Mesendoderm (in vitro differentiated cells): ENCODE measurements around the gene NBEAL1.

Experiments used
- DNase-seq: peaks from one replicate; pipeline ENCODE4 v3.0.0; 2013
- H2AK5ac ChIP-seq: 2 replicates; pipeline ENCODE4 v1.6.1; 2013; ENCODE audit warnings: low read length, inconsistent platforms
- H2BK120ac ChIP-seq: 2 replicates; pipeline ENCODE4 v1.6.1; 2013; ENCODE audit warnings: low read depth, mild to moderate bottlenecking, low read length, moderate library complexity, mixed read lengths
- H2BK15ac ChIP-seq: replicated peaks from 2 replicates; pipeline ENCODE4 v1.6.1; 2013; ENCODE audit warnings: low read depth, mild to moderate bottlenecking, moderate library complexity
- H2BK5ac ChIP-seq: 2 replicates; pipeline ENCODE4 v1.6.1; 2013; ENCODE audit warnings: low read length, inconsistent platforms
- H3K18ac ChIP-seq: 2 replicates; pipeline ENCODE4 v1.6.1; 2013; ENCODE audit warnings: mild to moderate bottlenecking, low read length, mixed read lengths
- H3K23ac ChIP-seq: one replicate; pipeline ENCODE4 v1.6.1; 2013; ENCODE audit warnings: low read length
- H3K27ac ChIP-seq: 2 replicates; pipeline ENCODE4 v1.5.1; 2013; ENCODE audit warnings: low read depth, mild to moderate bottlenecking, inconsistent platforms, low read length, moderate library complexity
- H3K27me3 ChIP-seq: 2 replicates; pipeline ENCODE4 v1.6.1; 2013; ENCODE audit warnings: low read length, control low read depth, mild to moderate bottlenecking, inconsistent platforms; ENCODE audit not compliant: insufficient read depth, poor library complexity
- H3K36me3 ChIP-seq: 2 replicates; pipeline ENCODE4 v1.6.1; 2013; ENCODE audit warnings: low read length, inconsistent platforms; ENCODE audit not compliant: control insufficient read depth, insufficient read depth
- H3K4ac ChIP-seq: one replicate; pipeline ENCODE4 v1.6.1; 2013; ENCODE audit warnings: low read depth, mild to moderate bottlenecking, low read length, moderate library complexity
- H3K4me1 ChIP-seq: 2 replicates; pipeline ENCODE4 v1.6.1; 2013; ENCODE audit warnings: low read depth, low read length, inconsistent platforms; ENCODE audit not compliant: control insufficient read depth
- H3K4me2 ChIP-seq: 2 replicates; pipeline ENCODE4 v1.6.1; 2013; ENCODE audit warnings: low read length
- H3K4me3 ChIP-seq: 2 replicates; pipeline ENCODE4 v1.5.1; 2013; ENCODE audit warnings: mild to moderate bottlenecking, low read length
- H3K56ac ChIP-seq: one replicate; pipeline ENCODE4 v1.6.1; 2013; ENCODE audit warnings: low read length
- H3K79me1 ChIP-seq: 2 replicates; pipeline ENCODE4 v1.6.1; 2013; ENCODE audit warnings: low read length, inconsistent platforms
- H3K79me2 ChIP-seq: 2 replicates; pipeline ENCODE4 v1.6.1; 2013; ENCODE audit warnings: mild to moderate bottlenecking, low read length; ENCODE audit not compliant: control insufficient read depth, insufficient read depth
- H3K9ac ChIP-seq: 2 replicates; pipeline ENCODE4 v1.6.1; 2013; ENCODE audit warnings: low read length, inconsistent platforms
- H4K5ac ChIP-seq: one replicate; pipeline ENCODE4 v1.6.1; 2013; ENCODE audit warnings: low read length
- H4K8ac ChIP-seq: one replicate; pipeline ENCODE4 v1.6.1; 2013; ENCODE audit warnings: low read depth, mild to moderate bottlenecking, control low read depth, low read length, moderate library complexity
- WGBS: extraction: QIAGEN DNeasy Blood & Tissue Kit; methylation state at CpG from one replicate; pipeline ENCODE4 v1.1.7; 2013; ENCODE audit warnings: low lambda C conversion rate, missing lambda C conversion rate; ENCODE audit not compliant: insufficient coverage; ENCODE audit errors: extremely low coverage; 5-methylcytosine and 5-hydroxymethylcytosine counted together

NBEAL1 gene

DNA sequence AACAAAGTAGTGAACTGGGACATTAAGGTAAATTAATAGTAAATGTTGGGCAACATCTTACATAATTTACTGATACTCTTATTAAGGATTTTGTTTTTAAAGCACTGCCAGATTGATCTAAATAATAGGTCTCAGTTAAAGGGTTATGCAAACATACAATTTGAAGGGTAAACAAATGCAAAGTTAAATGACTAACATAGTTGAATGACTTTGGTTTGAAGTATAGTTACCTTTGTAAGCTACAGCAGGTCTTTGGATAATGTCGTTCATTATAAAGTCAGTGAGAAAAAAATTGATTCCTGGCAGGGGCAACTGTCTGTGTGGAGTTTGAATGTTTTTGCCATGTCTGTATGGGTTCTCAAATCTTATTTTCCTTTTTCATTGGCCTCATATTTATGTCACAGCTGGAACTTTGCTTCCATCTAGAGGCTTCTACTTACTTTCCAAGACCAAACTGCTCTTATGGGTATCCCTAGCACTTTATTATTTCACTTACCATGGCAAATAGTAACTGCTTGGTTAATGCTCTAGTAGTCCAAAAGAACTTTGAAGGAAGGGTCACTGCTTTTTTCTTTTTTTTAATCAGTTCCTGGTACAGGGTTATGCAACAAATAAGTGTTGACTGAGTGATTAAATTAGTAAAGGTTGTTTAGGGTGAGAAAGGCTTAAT, 107.8 kb downstream of the NBEAL1 start:
- no peak overlapping the region for H3K56ac ChIP-seq
- H2BK120ac ChIP-seq = no peak overlapping the region
- no peak overlapping the region for H3K4ac ChIP-seq
- no peak overlapping the region for H2AK5ac ChIP-seq
- H3K23ac ChIP-seq = no peak overlapping the region
- no peaks in the 10 kb centered on the region for H3K4me1 ChIP-seq
- no peak overlapping the region for H3K4me3 ChIP-seq
- no peaks in the 10 kb centered on the region for H3K79me1 ChIP-seq
- H3K18ac ChIP-seq = no peak overlapping the region
- no peak overlapping the region for H4K8ac ChIP-seq
- H3K79me2 ChIP-seq = no peaks in the 10 kb centered on the region
- no peaks in the 10 kb centered on the region for H3K36me3 ChIP-seq
- H2BK15ac ChIP-seq = no peak overlapping the region
- DNase-seq = peak; percentile 22
- no peak overlapping the region for H2BK5ac ChIP-seq
- H3K4me2 ChIP-seq = no peak overlapping the region
- no peak overlapping the region for H4K5ac ChIP-seq
- no peaks in the 10 kb centered on the region for H3K27me3 ChIP-seq
- H3K9ac ChIP-seq = no peak overlapping the region
- no CpG with 5 or more reads among the region's 1 CpG for WGBS
- no peak overlapping the region for H3K27ac ChIP-seq

DNA sequence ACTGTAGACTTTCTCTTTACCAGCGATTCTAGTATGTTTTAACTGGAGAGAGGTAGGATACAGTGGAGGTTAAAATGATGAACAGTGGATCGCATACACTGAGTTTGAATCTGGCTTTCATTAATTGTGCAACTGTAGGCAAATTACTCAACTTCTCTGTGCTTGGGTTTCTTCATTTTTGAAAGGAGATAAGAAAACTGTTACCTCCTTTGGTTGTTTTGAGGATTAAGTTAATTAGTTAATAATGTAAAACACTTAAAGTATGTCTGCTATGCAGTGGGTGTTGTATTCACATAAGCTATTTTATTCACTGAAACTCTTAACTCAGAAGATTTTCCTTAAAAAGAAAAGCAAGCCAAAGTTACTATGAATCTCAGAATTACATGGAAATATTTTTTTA, 112.3 kb downstream of the NBEAL1 start:
- peak; percentile 38 for DNase-seq
- no peak overlapping the region for H3K27ac ChIP-seq
- WGBS = no CpG with 5 or more reads among the region's 2 CpGs

DNA sequence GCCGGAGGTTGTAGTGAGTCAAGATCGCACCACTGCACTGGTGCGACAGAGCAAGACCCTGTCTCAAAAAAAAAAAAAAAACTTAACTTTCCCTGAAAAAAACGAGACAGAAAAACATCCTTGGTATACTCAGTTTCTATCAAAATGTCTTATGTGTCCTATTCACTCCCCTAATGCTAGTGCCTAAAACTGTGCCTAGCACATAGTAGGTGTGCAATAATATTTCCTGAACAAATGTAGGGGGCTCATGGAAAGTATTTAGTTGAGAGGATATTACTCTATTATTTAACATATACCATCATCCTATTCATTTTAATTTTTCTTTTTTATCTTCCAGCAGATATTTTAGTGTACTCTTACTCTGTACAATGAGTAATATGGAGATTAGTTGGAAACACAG, 120.4 kb downstream of the NBEAL1 start:
- Histone ChIP-seq H2BK5ac (no peak overlapping the region), H3K23ac (no peak overlapping the region), H4K8ac (no peak overlapping the region), H4K5ac (no peak overlapping the region), H3K56ac (no peak overlapping the region), H3K79me1 (no peaks in the 10 kb centered on the region), H3K36me3 (no peaks in the 10 kb centered on the region), H3K27ac (no peak overlapping the region), H3K4me1 (no peaks in the 10 kb centered on the region), H3K4me2 (no peak overlapping the region), H3K9ac (no peak overlapping the region), H2BK15ac (no peak overlapping the region), H3K79me2 (no peaks in the 10 kb centered on the region), H2AK5ac (no peak overlapping the region), H2BK120ac (no peak overlapping the region), H3K4me3 (no peak overlapping the region), H3K27me3 (no peaks in the 10 kb centered on the region), H3K18ac (no peak overlapping the region), H3K4ac (no peak overlapping the region)
- DNase-seq = no peak
- no CpG with 5 or more reads among the region's 4 CpGs for WGBS

More for the DNA sequence above, 112.3 kb downstream of the NBEAL1 start:
- no peak overlapping the region for H3K23ac ChIP-seq
- no peak overlapping the region for H3K18ac ChIP-seq
- no peak overlapping the region for H2BK5ac ChIP-seq
- H3K79me2 ChIP-seq = no peaks in the 10 kb centered on the region
- no peak overlapping the region for H3K9ac ChIP-seq
- no peak overlapping the region for H3K56ac ChIP-seq
- H3K4me2 ChIP-seq = no peak overlapping the region
- H3K4me3 ChIP-seq = no peak overlapping the region
- H3K36me3 ChIP-seq = no peaks in the 10 kb centered on the region
- H2BK15ac ChIP-seq = no peak overlapping the region
- H2AK5ac ChIP-seq = no peak overlapping the region
- no peak overlapping the region for H3K4ac ChIP-seq
- H2BK120ac ChIP-seq = no peak overlapping the region
- H4K5ac ChIP-seq = no peak overlapping the region
- no peaks in the 10 kb centered on the region for H3K4me1 ChIP-seq
- no peaks in the 10 kb centered on the region for H3K79me1 ChIP-seq
- no peaks in the 10 kb centered on the region for H3K27me3 ChIP-seq
- no peak overlapping the region for H4K8ac ChIP-seq

DNA sequence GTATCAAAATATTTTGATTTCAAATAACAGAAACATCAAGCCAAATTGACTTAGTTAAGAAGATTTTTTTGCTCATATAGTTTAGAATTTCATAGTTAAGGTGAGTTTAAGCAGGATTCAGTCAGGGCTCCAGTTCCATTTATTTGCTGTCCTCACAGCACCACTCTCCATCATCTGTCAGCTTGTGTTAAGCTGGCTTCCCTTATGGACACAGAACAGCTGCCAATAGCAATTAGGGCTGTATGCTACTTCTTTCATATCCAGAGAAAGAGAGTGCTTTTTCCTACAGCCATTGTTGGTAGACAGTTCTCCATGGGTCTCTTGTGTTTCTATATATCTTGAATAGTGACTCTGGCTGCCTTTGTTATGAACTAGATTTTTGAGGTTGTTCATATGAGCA, 128.7 kb downstream of the NBEAL1 start:
- Histone ChIP-seq H2BK120ac (no peak overlapping the region), H3K36me3 (no peaks in the 10 kb centered on the region), H2BK5ac (no peak overlapping the region), H3K23ac (no peak overlapping the region), H3K18ac (no peak overlapping the region), H3K9ac (no peak overlapping the region), H4K5ac (no peak overlapping the region), H2BK15ac (no peak overlapping the region), H2AK5ac (no peak overlapping the region), H3K27ac (no peak overlapping the region), H3K56ac (no peak overlapping the region), H3K4ac (no peak overlapping the region), H3K27me3 (no peaks in the 10 kb centered on the region), H3K79me2 (no peaks in the 10 kb centered on the region), H3K4me3 (no peak overlapping the region), H3K4me1 (no peaks in the 10 kb centered on the region), H4K8ac (no peak overlapping the region), H3K79me1 (no peaks in the 10 kb centered on the region), H3K4me2 (no peak overlapping the region)
- no peak for DNase-seq

DNA sequence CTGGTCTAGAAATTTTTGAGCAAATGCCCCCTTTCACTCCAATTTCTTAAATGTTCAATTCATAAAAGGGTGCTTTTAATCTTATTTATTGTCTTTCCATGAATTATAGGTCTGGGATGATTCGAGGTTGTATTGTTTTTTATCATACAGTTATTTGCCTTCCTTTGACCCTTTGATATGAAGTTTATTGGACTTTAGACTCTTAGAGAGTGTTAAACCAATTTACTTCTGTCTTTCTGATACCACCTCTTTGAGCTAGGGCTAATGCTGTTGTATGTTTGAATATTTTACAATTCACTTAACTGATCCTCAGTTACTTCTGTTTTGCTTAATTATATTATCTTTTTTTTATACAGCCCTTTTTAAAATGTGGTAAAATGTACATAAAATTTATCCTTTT, 134.5 kb downstream of the NBEAL1 start:
- no peak overlapping the region for H3K23ac ChIP-seq
- H3K36me3 ChIP-seq = no peaks in the 10 kb centered on the region
- H3K4me1 ChIP-seq = no peaks in the 10 kb centered on the region
- H3K79me1 ChIP-seq = no peaks in the 10 kb centered on the region
- H4K5ac ChIP-seq = no peak overlapping the region
- no peak overlapping the region for H2BK5ac ChIP-seq
- H3K79me2 ChIP-seq = no peaks in the 10 kb centered on the region
- no peak overlapping the region for H3K4me2 ChIP-seq
- no peak overlapping the region for H2AK5ac ChIP-seq
- H3K4me3 ChIP-seq = no peak overlapping the region
- no peak overlapping the region for H3K4ac ChIP-seq
- H3K27ac ChIP-seq = no peak overlapping the region
- H2BK120ac ChIP-seq = no peak overlapping the region
- H3K56ac ChIP-seq = no peak overlapping the region
- no peaks in the 10 kb centered on the region for H3K27me3 ChIP-seq
- H3K18ac ChIP-seq = no peak overlapping the region
- no peak overlapping the region for H3K9ac ChIP-seq
- no peak for DNase-seq
- no peak overlapping the region for H2BK15ac ChIP-seq
- H4K8ac ChIP-seq = no peak overlapping the region
- no CpG with 5 or more reads among the region's 1 CpG for WGBS

DNA sequence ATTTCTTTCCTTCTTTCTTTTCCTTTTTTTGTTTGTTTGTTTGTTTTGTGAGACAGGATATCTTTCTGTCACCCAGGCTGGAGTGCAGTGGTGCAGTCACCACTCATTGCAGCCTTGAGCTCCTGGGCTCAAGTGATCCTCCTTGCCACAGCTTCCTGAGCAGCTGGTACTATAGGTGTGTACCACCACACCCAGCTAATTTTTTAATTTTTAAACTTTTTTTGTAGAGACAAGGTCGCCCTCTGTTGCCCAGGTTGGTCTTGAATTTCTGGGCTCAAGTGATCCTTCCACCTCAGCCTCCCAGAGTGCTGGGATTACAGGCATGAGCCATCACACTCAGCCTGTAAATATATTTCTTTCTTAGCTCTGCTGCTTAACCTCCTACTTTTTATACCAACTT, 140.7 kb downstream of the NBEAL1 start:
- no CpG with 5 or more reads among the region's 1 CpG for WGBS
- no peak overlapping the region for H3K4ac ChIP-seq

More for the DNA sequence above, 140.7 kb downstream of the NBEAL1 start:
- no peaks in the 10 kb centered on the region for H3K79me1 ChIP-seq
- H2BK5ac ChIP-seq = no peak overlapping the region
- no peaks in the 10 kb centered on the region for H3K79me2 ChIP-seq
- no peak overlapping the region for H3K56ac ChIP-seq
- no peak overlapping the region for H3K23ac ChIP-seq
- no peak overlapping the region for H2BK120ac ChIP-seq
- H3K4me3 ChIP-seq = no peak overlapping the region
- H2BK15ac ChIP-seq = no peak overlapping the region
- no peaks in the 10 kb centered on the region for H3K4me1 ChIP-seq
- no peak overlapping the region for H4K8ac ChIP-seq
- no peak overlapping the region for H2AK5ac ChIP-seq
- no peak overlapping the region for H3K18ac ChIP-seq
- no peak overlapping the region for H4K5ac ChIP-seq
- no peak overlapping the region for H3K27ac ChIP-seq
- DNase-seq = peak; percentile 5
- H3K36me3 ChIP-seq = no peaks in the 10 kb centered on the region
- H3K4me2 ChIP-seq = no peak overlapping the region
- no peak overlapping the region for H3K9ac ChIP-seq
- H3K27me3 ChIP-seq = no peaks in the 10 kb centered on the region
